Neural progenitor cell (in vitro differentiated cells): ENCODE measurements around the gene ILDR2. TPM values are rescaled to one million over a fixed set of nuclear protein-coding genes. Genes with fewer than 3 reads are reported as not detected.
A peak's percentile ranks its signal among the peaks of the same experiment; 100 is the strongest.

Experiments
- DNase-seq: peaks from one replicate; pipeline ENCODE4 v3.0.0-alpha.2; 2016; ENCODE audit warnings: low spot score
- H2AFZ ChIP-seq: fragments of 200-600 bp; sonication (generic); replicated peaks from 2 replicates; pipeline ENCODE4 v1.6.1; 2016; ENCODE audit warnings: antibody characterized with exemption
- H3F3A ChIP-seq: fragments of 200-600 bp; sonication (generic); 2 replicates; pipeline ENCODE4 v1.6.1; 2016; ENCODE audit warnings: antibody characterized with exemption, low read depth
- H3K27ac ChIP-seq: fragments of 200-600 bp; sonication (generic); 2 replicates; pipeline ENCODE4 v1.5.1; 2016; ENCODE audit warnings: mild to moderate bottlenecking
- H3K27me3 ChIP-seq: fragments of 200-600 bp; sonication (generic); 2 replicates; pipeline ENCODE4 v1.6.1; 2016; ENCODE audit warnings: mild to moderate bottlenecking, moderate library complexity
- H3K36me3 ChIP-seq: fragments of 200-600 bp; sonication (generic); 2 replicates; pipeline ENCODE4 v1.5.1; 2016
- H3K4me1 ChIP-seq: fragments of 200-600 bp; sonication (generic); 2 replicates; pipeline ENCODE4 v1.6.1; 2016; ENCODE audit warnings: mixed run types
- H3K4me2 ChIP-seq: fragments of 200-600 bp; sonication (generic); 2 replicates; pipeline ENCODE4 v1.6.1; 2016
- H3K4me3 ChIP-seq: fragments of 200-600 bp; sonication (generic); 2 replicates; pipeline ENCODE4 v1.5.1; 2016
- H3K79me2 ChIP-seq: fragments of 200-600 bp; sonication (generic); 2 replicates; pipeline ENCODE4 v1.6.1; 2016; ENCODE audit warnings: low read depth
- H3K9ac ChIP-seq: fragments of 200-600 bp; sonication (generic); 2 replicates; pipeline ENCODE4 v1.6.1; 2016
- H3K9me3 ChIP-seq: fragments of 200-600 bp; sonication (generic); 2 replicates; pipeline ENCODE4 v1.5.1; 2016; ENCODE audit warnings: low read depth
- H4K20me1 ChIP-seq: fragments of 200-600 bp; sonication (generic); 2 replicates; pipeline ENCODE4 v1.6.1; 2016; ENCODE audit warnings: low read depth
- H3K27ac Mint-ChIP-seq: 3 replicates; pipeline ENCODE4 v1.8.0; 2021; ENCODE audit warnings: mixed read lengths
- H3K27me3 Mint-ChIP-seq: 2 replicates; pipeline ENCODE4 v1.8.0; 2022; ENCODE audit warnings: low read depth, mild to moderate bottlenecking, inconsistent platforms, moderate library complexity, mixed read lengths; ENCODE audit not compliant: insufficient read depth
- H3K36me3 Mint-ChIP-seq: 3 replicates; pipeline ENCODE4 v1.8.0; 2021; ENCODE audit warnings: mixed read lengths
- H3K4me1 Mint-ChIP-seq: 3 replicates; pipeline ENCODE4 v1.8.0; 2021; ENCODE audit warnings: mixed read lengths
- H3K4me3 Mint-ChIP-seq: 3 replicates; pipeline ENCODE4 v1.8.0; 2021; ENCODE audit warnings: mild to moderate bottlenecking, moderate library complexity, mixed read lengths
- H3K9me3 Mint-ChIP-seq: 3 replicates; pipeline ENCODE4 v1.8.0; 2020; ENCODE audit warnings: mixed read lengths
- EZH2 ChIP-seq: fragments of 200-600 bp; sonication (generic); IDR thresholded peaks from 2 replicates; pipeline ENCODE4 v1.6.1; 2017; ENCODE audit warnings: antibody characterized with exemption, mild to moderate bottlenecking, moderate library complexity
- EZH2phosphoT487 ChIP-seq: fragments of 200-600 bp; sonication (generic); IDR thresholded peaks from 2 replicates; pipeline ENCODE4 v1.6.1; 2017; ENCODE audit warnings: antibody characterized with exemption
- total RNA-seq: library from RNA; depleted of rRNA; stranded (reverse); fragments of >200 nt; gene quantifications from 2 replicates; pipeline ENCODE4 v1.2.3, GENCODE V29; 2015; ENCODE audit warnings: low replicate concordance
- TF ChIP-seq, protein P1 (sequence below): fragments of 200-600 bp; sonication (generic); IDR thresholded peaks from 2 replicates; pipeline ENCODE4 v1.5.1; 2017; ENCODE audit warnings: antibody characterized with exemption, mild to moderate bottlenecking

ILDR2 gene
- total RNA-seq, 1 donor from 2014 or later = 42.1 TPM

DNA sequence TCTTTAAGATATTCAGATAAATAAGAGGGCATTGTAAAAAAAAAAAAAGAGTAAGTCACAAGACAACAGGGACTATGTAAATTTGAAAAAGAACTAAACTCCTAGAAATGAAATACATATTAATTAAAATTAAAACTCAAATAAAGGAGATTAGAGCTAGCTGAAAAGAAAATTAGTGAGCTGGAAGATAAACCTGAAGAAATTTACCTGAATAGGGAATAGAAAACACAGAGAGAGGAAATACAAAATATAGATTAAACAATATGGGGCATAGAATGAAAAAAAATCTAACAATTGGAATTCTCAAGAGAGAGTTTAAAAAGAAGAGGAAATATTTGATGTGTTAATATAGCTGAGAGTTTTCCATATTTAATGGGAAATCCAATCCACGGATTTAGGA is 63.7 kb downstream of the ILDR2 start:
- no peaks in the 10 kb centered on the region for H4K20me1 ChIP-seq
- no peaks in the 10 kb centered on the region for H3K27me3 ChIP-seq
- TF ChIP-seq, protein P1, sequence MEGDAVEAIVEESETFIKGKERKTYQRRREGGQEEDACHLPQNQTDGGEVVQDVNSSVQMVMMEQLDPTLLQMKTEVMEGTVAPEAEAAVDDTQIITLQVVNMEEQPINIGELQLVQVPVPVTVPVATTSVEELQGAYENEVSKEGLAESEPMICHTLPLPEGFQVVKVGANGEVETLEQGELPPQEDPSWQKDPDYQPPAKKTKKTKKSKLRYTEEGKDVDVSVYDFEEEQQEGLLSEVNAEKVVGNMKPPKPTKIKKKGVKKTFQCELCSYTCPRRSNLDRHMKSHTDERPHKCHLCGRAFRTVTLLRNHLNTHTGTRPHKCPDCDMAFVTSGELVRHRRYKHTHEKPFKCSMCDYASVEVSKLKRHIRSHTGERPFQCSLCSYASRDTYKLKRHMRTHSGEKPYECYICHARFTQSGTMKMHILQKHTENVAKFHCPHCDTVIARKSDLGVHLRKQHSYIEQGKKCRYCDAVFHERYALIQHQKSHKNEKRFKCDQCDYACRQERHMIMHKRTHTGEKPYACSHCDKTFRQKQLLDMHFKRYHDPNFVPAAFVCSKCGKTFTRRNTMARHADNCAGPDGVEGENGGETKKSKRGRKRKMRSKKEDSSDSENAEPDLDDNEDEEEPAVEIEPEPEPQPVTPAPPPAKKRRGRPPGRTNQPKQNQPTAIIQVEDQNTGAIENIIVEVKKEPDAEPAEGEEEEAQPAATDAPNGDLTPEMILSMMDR = no peak
- no peak for TF ChIP-seq EZH2
- no peak for TF ChIP-seq EZH2phosphoT487
- peaks cover 17% of the 10 kb centered on the region for H3K9me3 ChIP-seq
- no peak for DNase-seq
- peaks cover 5% of the 10 kb centered on the region for H3K4me1 Mint-ChIP-seq
- peaks cover 12% of the 10 kb centered on the region for H3K36me3 ChIP-seq
- no peaks in the 10 kb centered on the region for H3F3A ChIP-seq
- no peak overlapping the region for H3K4me2 ChIP-seq
- H3K9me3 Mint-ChIP-seq = peaks cover 21% of the 10 kb centered on the region
- no peak overlapping the region for H3K4me3 Mint-ChIP-seq
- H3K79me2 ChIP-seq = no peaks in the 10 kb centered on the region
- H3K9ac ChIP-seq = no peak overlapping the region
- H3K27ac ChIP-seq = no peak overlapping the region
- peaks cover 6% of the 10 kb centered on the region for H3K4me1 ChIP-seq
- peaks cover 8% of the 10 kb centered on the region for H3K27me3 Mint-ChIP-seq
- no peak overlapping the region for H2AFZ ChIP-seq
- no peak overlapping the region for H3K27ac Mint-ChIP-seq
- peaks cover 63% of the 10 kb centered on the region for H3K36me3 Mint-ChIP-seq
- no peak overlapping the region for H3K4me3 ChIP-seq

DNA sequence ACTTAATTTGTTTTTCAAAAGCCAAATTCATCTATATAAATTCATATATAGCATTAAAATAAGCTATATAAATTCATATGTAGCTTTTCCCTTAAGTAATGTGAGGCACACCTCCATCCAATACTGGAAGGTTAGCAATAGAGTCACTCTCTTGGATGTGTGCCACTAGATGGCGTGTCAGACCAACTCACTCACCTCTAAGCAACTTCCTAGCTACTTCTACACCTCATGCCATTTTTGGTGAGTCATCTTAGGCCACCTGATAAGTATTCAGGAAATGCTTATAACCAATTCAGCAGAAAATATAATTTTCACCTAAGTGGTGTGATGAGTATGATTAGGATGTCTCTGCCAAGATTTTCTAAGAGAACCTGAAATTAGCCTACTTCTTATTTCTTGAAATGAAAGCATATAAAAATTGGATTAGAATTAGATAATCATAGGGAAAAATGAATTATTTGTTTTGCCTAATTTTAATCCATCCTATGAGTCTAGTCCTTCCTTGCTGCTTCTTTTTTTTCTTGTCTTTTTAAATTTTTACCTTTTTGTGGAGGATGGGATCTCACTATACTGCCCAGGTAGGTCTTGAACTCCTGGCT is 64.8 kb downstream of the ILDR2 start:
- peaks cover 4% of the 10 kb centered on the region for H3K27me3 Mint-ChIP-seq
- Histone ChIP-seq H3K27ac (no peak overlapping the region), H2AFZ (no peak overlapping the region), H3K27me3 (no peaks in the 10 kb centered on the region), H3K4me1 (peaks cover 6% of the 10 kb centered on the region), H4K20me1 (no peaks in the 10 kb centered on the region), H3K4me2 (no peak overlapping the region), H3K9me3 (peaks cover 17% of the 10 kb centered on the region), H3K36me3 (peaks cover 12% of the 10 kb centered on the region), H3K4me3 (no peak overlapping the region), H3F3A (no peaks in the 10 kb centered on the region), H3K79me2 (no peaks in the 10 kb centered on the region), H3K9ac (no peak overlapping the region)
- no peak overlapping the region for H3K27ac Mint-ChIP-seq
- H3K36me3 Mint-ChIP-seq = peaks cover 59% of the 10 kb centered on the region
- H3K4me1 Mint-ChIP-seq = peaks cover 2% of the 10 kb centered on the region
- peaks cover 21% of the 10 kb centered on the region for H3K9me3 Mint-ChIP-seq
- DNase-seq = peak; percentile 84
- no peak overlapping the region for H3K4me3 Mint-ChIP-seq
- TF ChIP-seq, protein P1 = peak; percentile 93
- TF ChIP-seq EZH2phosphoT487 = no peak

DNA sequence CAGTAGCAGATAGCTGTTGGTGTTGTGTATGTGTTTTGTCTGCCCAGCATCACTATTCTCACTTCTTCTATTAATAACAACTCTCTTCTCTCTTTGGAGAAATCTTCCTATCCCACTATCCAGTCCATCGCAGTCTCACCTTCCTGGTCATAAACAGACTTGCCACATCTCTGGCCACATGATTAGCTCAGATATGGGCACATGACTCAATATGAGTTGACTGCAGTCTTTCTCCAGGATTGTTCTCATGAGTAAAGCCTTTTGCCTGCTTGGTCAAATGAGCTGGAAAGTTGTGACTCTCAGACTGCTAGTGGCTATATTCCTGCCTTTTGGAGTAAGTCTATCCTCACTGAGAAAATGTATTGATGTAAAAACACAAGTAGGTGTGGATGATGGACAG is 66.4 kb downstream of the ILDR2 start:
- H3K36me3 Mint-ChIP-seq = peaks cover 55% of the 10 kb centered on the region
- no peak overlapping the region for H3K4me3 ChIP-seq
- peaks cover 2% of the 10 kb centered on the region for H3K27me3 Mint-ChIP-seq
- H3K9me3 Mint-ChIP-seq = peaks cover 21% of the 10 kb centered on the region
- no peaks in the 10 kb centered on the region for H3F3A ChIP-seq
- no peak for DNase-seq
- no peak overlapping the region for H2AFZ ChIP-seq
- peaks cover 6% of the 10 kb centered on the region for H3K4me1 ChIP-seq
- TF ChIP-seq, protein P1 = no peak
- TF ChIP-seq EZH2 = no peak
- no peak for TF ChIP-seq EZH2phosphoT487
- H3K27ac ChIP-seq = no peak overlapping the region
- peaks cover 12% of the 10 kb centered on the region for H3K36me3 ChIP-seq
- H3K9ac ChIP-seq = no peak overlapping the region
- no peak overlapping the region for H3K27ac Mint-ChIP-seq
- H3K27me3 ChIP-seq = no peaks in the 10 kb centered on the region
- peaks cover 5% of the 10 kb centered on the region for H3K4me1 Mint-ChIP-seq
- peaks cover 17% of the 10 kb centered on the region for H3K9me3 ChIP-seq
- no peak overlapping the region for H3K4me2 ChIP-seq
- H3K4me3 Mint-ChIP-seq = no peak overlapping the region
- H4K20me1 ChIP-seq = no peaks in the 10 kb centered on the region
- H3K79me2 ChIP-seq = no peaks in the 10 kb centered on the region
